Measurements from ENCODE around the gene AKAP1. TPM values are rescaled to one million over a fixed set of nuclear protein-coding genes. Genes with fewer than 3 reads are reported as not detected.

Gene AKAP1
- total and polyA plus RNA-seq, 9 of the 15 experiments (the other 6 are each of a cell fraction or from before 2014, with no cell fraction given): 12.9 to 63.8 (median 36.4) TPM

DNA sequence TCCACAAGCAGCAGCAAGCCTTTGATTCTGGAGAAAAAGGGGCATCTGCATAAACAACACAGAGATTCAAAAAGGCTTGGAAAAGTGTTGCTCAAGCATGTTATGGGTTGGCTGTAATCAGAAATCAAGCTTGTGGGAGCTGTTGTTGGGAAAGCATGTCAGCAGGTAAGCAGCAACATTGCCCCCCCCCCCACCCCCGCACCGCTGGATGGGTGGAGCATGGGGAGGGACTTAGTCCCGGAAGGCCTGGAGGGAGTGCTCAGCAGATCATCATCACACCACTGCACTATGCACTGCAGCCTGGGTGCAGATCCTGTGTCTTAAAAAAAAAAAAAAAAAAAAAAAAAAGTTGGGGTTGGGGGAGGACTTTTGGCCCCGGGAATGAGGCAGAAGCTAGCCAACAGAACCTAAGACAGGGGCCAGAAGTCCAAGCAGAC is 16.8 kb upstream of the AKAP1 start (continued):
- peak; percentile 96 for TF ChIP-seq ZNF740 (CRISPR knock-in tag; IDR thresholded peaks at IDR 0.05)
- TF ChIP-seq ZNF740 (tag; IDR thresholded peaks at IDR 0.05): peak in 1 of 2 experiments; percentile 95; a peak in 2 of 4 replicates
- peak; percentile 2; the same call in 1 of the 2 replicates for TF ChIP-seq TEAD4 (IDR thresholded peaks at IDR 0.05; ENCODE audit: low read length)
- no peak for TF ChIP-seq TEAD4 (CRISPR knock-in tag; IDR thresholded peaks at IDR 0.05; ENCODE audit: borderline replicate concordance)
- peak; percentile 55 for TF ChIP-seq PHF20 (IDR thresholded peaks at IDR 0.05; ENCODE audit: partially characterized antibody)
- TF ChIP-seq MAZ (CRISPR knock-in tag; conservative IDR thresholded peaks at IDR 0.05 in 1 of 2, IDR thresholded peaks at IDR 0.05 in 1 of 2): no peak
- TF ChIP-seq DPF2 (IDR thresholded peaks at IDR 0.05): peak; percentile 51; the same call in 1 of the 2 replicates
- TF ChIP-seq, protein P1, sequence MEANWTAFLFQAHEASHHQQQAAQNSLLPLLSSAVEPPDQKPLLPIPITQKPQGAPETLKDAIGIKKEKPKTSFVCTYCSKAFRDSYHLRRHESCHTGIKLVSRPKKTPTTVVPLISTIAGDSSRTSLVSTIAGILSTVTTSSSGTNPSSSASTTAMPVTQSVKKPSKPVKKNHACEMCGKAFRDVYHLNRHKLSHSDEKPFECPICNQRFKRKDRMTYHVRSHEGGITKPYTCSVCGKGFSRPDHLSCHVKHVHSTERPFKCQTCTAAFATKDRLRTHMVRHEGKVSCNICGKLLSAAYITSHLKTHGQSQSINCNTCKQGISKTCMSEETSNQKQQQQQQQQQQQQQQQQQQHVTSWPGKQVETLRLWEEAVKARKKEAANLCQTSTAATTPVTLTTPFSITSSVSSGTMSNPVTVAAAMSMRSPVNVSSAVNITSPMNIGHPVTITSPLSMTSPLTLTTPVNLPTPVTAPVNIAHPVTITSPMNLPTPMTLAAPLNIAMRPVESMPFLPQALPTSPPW (CRISPR knock-in tag; IDR thresholded peaks at IDR 0.05): peak; percentile 96
- TF ChIP-seq MITF (IDR thresholded peaks at IDR 0.05): 0 out of 2 replicates have a peak, but pooled peaks have one; percentile 54
- TF ChIP-seq RBM25 (IDR thresholded peaks at IDR 0.05; ENCODE audit: low read depth, low read length, severe bottlenecking): no peak
- TF ChIP-seq SP1 (CRISPR knock-in tag; IDR thresholded peaks at IDR 0.05): no peak
- TF ChIP-seq POLR2A (conservative IDR thresholded peaks at IDR 0.05): peak; percentile 64
- no peak for TF ChIP-seq RBM39 (optimal IDR thresholded peaks at IDR 0.05; ENCODE audit: low read depth, low read length)
- TF ChIP-seq MXD1 (CRISPR knock-in tag; IDR thresholded peaks at IDR 0.05; ENCODE audit: borderline replicate concordance, poor library complexity, severe bottlenecking): no peak
- peak in 1 of 3 experiments; percentile 11 for TF ChIP-seq YY1 (IDR thresholded peaks at IDR 0.05; ENCODE audit: borderline replicate concordance in 1 of 3, control insufficient read depth in 1 of 3, extremely low read depth in 1 of 3, insufficient read depth in 3 of 3, insufficient read length in 1 of 3, insufficient replicate concordance in 2 of 3, low read depth in 1 of 3, low read length in 2 of 3)
- 0 out of 4 replicates have a peak, but pooled peaks of 1 of the 2 experiments have one; percentile 31 for TF ChIP-seq RCOR1 (IDR thresholded peaks at IDR 0.05; ENCODE audit: borderline replicate concordance in 1 of 2, low read depth in 2 of 2, low read length in 2 of 2)
- peak; percentile 29; the same call in 1 of the 2 replicates for TF ChIP-seq CXXC5 (CRISPR knock-in tag; IDR thresholded peaks at IDR 0.05)
- TF ChIP-seq SUPT5H (IDR thresholded peaks at IDR 0.05): peak; percentile 52; the same call in 1 of the 2 replicates
- TF ChIP-seq, protein P2, sequence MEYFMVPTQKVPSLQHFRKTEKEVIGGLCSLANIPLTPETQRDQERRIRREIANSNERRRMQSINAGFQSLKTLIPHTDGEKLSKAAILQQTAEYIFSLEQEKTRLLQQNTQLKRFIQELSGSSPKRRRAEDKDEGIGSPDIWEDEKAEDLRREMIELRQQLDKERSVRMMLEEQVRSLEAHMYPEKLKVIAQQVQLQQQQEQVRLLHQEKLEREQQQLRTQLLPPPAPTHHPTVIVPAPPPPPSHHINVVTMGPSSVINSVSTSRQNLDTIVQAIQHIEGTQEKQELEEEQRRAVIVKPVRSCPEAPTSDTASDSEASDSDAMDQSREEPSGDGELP (CRISPR knock-in tag; IDR thresholded peaks at IDR 0.05; ENCODE audit: borderline replicate concordance): peak; percentile 30; the same call in 1 of the 2 replicates
- peak; percentile 60; the same call in 1 of the 2 replicates for TF ChIP-seq ZFX (CRISPR knock-in tag; IDR thresholded peaks at IDR 0.05)
- peak; percentile 65; the same call in 1 of the 2 replicates for TF ChIP-seq ELF1 (tag; IDR thresholded peaks at IDR 0.05)

All from K562 (cell line).